LNCaP clone FGC (cell line): ENCODE results near the gene CAPG.

Experiments used
- DNase-seq: peaks from one replicate; pipeline ENCODE4 v3.0.0-alpha.2; 2011; ENCODE audit warnings: low read depth
- H3K4me3 ChIP-seq: 2 replicates; pipeline ENCODE4 v1.5.1; 2011; ENCODE audit warnings: mild to moderate bottlenecking, low read depth, low read length, control low read depth
- TF ChIP-seq, protein P1 (sequence below): IDR thresholded peaks from 2 replicates; pipeline ENCODE4 v1.5.1; 2012; ENCODE audit warnings: mild to moderate bottlenecking; ENCODE audit not compliant: control insufficient read depth, insufficient read depth; ENCODE audit errors: extremely low read depth

The CAPG gene

DNA sequence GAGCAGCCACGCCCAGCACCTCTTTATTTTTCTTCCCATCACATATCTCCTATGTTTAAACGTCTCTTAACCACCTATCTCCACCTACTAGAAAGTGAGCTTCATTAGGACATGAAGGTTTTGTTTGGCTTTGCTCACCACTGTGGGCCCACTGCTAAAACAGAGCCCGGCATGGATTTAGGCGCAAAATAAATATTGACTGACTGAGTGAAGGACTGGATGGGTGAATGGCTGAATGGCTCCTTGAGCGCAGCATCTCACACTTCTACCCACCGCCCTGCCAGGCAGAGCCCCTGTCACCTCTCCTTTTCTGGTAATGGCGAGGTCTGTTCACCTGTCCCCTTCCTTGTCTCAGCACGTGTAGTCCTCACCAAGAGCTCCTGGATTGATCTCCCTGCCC is 10.1 kb downstream of the CAPG start:
- TF ChIP-seq, protein P1, sequence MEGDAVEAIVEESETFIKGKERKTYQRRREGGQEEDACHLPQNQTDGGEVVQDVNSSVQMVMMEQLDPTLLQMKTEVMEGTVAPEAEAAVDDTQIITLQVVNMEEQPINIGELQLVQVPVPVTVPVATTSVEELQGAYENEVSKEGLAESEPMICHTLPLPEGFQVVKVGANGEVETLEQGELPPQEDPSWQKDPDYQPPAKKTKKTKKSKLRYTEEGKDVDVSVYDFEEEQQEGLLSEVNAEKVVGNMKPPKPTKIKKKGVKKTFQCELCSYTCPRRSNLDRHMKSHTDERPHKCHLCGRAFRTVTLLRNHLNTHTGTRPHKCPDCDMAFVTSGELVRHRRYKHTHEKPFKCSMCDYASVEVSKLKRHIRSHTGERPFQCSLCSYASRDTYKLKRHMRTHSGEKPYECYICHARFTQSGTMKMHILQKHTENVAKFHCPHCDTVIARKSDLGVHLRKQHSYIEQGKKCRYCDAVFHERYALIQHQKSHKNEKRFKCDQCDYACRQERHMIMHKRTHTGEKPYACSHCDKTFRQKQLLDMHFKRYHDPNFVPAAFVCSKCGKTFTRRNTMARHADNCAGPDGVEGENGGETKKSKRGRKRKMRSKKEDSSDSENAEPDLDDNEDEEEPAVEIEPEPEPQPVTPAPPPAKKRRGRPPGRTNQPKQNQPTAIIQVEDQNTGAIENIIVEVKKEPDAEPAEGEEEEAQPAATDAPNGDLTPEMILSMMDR = no peak
- H3K4me3 ChIP-seq = no peak overlapping the region
- no peak for DNase-seq

DNA sequence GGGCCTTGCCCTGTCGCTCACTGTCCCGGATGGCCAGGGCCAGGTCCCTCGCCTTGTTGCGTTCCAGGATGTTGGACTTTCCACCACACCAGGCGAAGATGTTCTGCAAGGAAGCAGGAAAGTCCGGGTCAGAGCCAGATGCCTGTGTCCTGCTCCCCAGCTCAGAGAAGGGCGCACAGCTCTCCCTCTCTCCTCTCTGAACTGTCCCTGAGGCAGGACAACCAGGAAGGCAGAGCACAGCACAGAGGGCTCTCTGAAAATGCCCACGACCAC is 11.0 kb downstream of the CAPG start:
- TF ChIP-seq, protein P1 = no peak
- DNase-seq = no peak
- H3K4me3 ChIP-seq = no peak overlapping the region

DNA sequence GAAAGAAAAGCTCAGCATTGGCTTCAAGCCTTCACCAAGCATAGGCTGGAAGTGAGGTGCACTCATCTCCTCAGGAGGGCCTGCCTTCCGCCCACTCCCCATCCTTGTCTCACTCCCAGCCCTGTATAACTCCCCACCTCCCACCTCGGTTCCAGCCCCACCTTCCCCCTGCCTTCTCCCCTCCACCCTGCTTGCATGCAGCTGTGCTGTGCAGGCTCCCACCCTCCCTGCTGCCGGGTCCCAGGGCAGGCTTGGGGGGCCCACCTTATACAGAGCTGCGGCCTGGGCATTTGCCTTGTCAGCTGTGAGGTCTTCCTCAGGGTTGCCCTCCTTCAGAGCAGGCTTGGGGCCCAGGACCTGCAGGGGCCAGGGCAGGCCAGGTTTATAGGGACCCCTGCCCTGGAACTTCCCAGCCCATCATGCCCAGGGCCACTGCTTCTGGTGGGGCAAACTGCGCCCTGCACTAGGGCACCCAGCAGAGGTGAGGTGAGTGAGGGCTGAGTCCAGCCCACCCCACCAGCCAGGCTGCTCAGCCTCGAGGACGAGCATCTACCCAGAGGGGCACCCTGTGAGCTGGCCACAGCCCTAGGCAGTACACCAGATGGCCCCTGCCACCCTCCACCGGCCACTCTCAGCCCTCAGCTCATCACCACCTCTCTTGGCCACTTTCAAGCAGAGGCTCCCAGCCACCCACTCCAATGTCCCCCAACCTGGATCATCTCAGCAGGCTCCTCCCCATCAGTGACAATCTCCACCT is 11.6 kb downstream of the CAPG start:
- DNase-seq = no peak
- no peak overlapping the region for H3K4me3 ChIP-seq
- TF ChIP-seq, protein P1 = no peak

DNA sequence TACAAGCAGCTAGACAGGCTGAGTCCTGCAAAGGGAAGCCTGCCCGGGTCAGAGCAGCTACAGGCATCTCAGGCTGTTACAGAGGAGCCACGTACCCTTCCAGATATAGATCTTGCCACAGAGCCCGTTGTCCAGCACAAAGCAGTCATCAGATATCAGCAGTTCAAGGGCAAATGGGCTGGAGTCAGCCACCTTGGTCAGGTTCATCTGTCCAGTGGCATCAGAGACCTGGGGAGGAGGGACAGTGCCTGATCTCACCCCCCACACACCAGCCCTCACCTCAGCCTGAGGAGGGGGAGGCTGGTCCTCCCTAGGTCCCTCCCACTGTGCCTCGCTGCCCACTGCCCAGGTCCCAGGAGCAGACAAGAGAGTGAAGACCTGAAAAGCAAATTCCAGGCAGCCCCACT is 12.2 kb downstream of the CAPG start:
- TF ChIP-seq, protein P1 = no peak
- no peak for DNase-seq
- H3K4me3 ChIP-seq = no peak overlapping the region

DNA sequence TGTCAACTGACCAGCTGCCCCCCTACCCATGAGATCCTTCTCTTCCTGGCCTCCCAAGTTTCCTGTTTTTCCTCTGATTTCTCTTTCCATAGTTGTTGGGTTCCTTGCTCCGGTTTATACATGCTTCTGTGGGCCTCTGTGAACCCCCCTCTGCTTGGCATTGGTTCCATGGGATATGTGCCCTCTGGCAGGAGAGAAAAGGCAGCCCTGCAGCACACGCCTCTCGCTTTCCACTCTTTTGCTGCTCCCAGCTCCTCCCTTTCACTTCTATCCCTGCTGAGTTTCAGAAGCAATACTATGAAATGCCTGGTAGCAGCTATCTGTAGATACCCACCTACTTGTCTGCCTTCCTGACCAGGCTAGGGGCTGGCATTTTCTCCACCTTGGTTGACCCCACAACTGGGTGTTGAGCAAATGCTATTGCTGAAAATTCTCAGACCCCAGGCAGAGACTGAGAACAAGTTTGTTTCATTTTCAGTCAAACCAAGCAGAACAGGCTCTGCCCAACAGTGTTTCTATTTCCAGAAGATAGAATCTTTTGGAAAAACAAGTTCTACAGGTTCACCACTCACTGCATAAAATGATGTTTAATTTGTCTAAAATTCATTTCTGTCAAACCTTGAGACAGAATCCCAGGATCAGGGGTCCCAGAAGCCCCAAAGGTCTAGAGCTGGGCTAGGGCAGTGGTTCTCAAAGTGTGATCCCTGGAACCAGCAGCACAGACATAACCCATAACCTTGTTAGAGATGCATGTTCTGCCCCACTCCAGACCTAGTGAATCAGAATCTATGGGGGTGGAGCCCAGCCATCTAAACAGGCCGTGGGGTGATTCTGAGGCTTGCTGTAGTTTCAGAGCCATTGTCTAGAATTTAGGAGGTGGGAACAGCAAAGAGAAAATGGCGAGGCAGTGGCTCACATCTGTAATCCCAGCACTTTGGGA is 13.4 kb downstream of the CAPG start:
- TF ChIP-seq, protein P1 = no peak
- peak overlapping the region; percentile 45 for H3K4me3 ChIP-seq
- DNase-seq = peak; percentile 36

DNA sequence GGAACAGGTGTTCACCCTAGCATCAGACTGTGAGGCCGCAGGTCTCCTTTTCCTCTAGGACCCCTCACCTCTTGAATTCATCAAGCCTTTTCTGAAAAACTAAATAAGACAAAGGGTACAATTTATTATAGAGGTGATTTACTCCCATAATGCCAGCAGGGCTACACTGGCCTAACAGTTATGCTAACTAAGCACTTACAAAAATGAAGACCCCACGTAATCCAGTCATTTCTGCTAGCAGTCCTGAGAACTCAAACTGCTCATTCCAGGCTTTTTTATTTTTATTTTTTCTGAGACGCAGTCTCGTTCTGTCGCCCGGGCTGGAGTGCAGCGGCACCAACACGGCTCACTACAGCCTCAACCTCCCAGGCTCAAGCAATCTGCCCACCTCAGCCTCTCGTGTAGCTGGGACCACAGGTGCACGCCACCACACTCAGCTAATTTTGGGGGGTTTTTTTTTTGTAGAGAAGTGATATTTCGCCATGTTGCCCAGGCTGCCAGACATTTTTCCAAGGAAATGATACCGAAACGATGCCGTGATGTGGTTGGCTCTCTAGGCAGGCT is 14.2 kb downstream of the CAPG start:
- DNase-seq = no peak
- peak overlapping the region; percentile 45 for H3K4me3 ChIP-seq
- TF ChIP-seq, protein P1 = no peak
